H1 (cell line): ENCODE data around the gene SMURF2. TPM values are rescaled to one million over a fixed set of nuclear protein-coding genes. Genes with fewer than 3 reads are reported as not detected.

Source experiments
- CTCF ChIA-PET: fragments of 300-600 bp; sonication (Branson Sonifier 250); formaldehyde crosslinking; loops from one replicate; lab custom pipeline; 2021; ENCODE audit not compliant: partially characterized antibody; lab: Charles Lee
- POLR2A ChIA-PET: fragments of 300-600 bp; sonication (Branson Sonifier 250); formaldehyde crosslinking; loops from one replicate; lab custom pipeline; 2021; ENCODE audit warnings: inconsistent platforms; ENCODE audit not compliant: partially characterized antibody; lab: Charles Lee
- DNase-seq, 2 experiments: peaks; one replicate each; pipeline versions ENCODE4 v3.0.0 to v3.0.0-alpha.2; 2010 to 2022; ENCODE audit warnings: low spot score in 2 of 2, low read depth in 1 of 2, mixed read lengths in 1 of 2
- FAIRE-seq: peaks from 2 replicates; lab custom pipeline; 2011; peaks lifted over from hg19 to GRCh38; lab: Jason Lieb, UNC
- H2AFZ ChIP-seq: 2 replicates; pipeline ENCODE4 v1.8.1; 2012; ENCODE audit warnings: low read length, inconsistent platforms
- H2AK5ac ChIP-seq: 2 replicates; pipeline ENCODE4 v1.6.1; 2013; ENCODE audit warnings: low read depth, low read length
- H2BK120ac ChIP-seq: replicated peaks from 2 replicates; pipeline ENCODE3; 2013; ENCODE audit warnings: low read depth, low read length, inconsistent platforms
- H2BK12ac ChIP-seq: 2 replicates; pipeline ENCODE4 v1.6.1; 2013; ENCODE audit warnings: low read depth, low read length
- H2BK15ac ChIP-seq: 2 replicates; pipeline ENCODE4 v1.6.1; 2013; ENCODE audit warnings: low read length
- H2BK20ac ChIP-seq: 2 replicates; pipeline ENCODE4 v1.6.1; 2013; ENCODE audit warnings: low read length
- H2BK5ac ChIP-seq: 2 replicates; pipeline ENCODE4 v1.6.1; 2013; ENCODE audit warnings: low read depth, low read length
- H3K14ac ChIP-seq: 2 replicates; pipeline ENCODE4 v1.6.1; 2013; ENCODE audit warnings: inconsistent platforms; ENCODE audit not compliant: insufficient read length
- H3K18ac ChIP-seq: 2 replicates; pipeline ENCODE4 v1.6.1; 2013; ENCODE audit warnings: low read length; ENCODE audit errors: extremely low read depth
- H3K23ac ChIP-seq: 2 replicates; pipeline ENCODE4 v1.6.1; 2013; ENCODE audit warnings: inconsistent platforms; ENCODE audit not compliant: insufficient read length
- H3K23me2 ChIP-seq: 2 replicates; pipeline ENCODE4 v1.6.1; 2013; ENCODE audit warnings: low read depth, low read length
- H3K27ac ChIP-seq: 2 replicates; pipeline ENCODE4 v1.6.1; 2011; ENCODE audit warnings: low read depth, low read length, inconsistent platforms
- H3K27me3 ChIP-seq, 4 experiments: replicated peaks in 1 of 4; 1 replicate in 1 of 4; 2 replicates in 3 of 4; pipeline versions ENCODE4 v1.6.1 to v1.8.1; 2011 to 2013; ENCODE audit warnings: low read length in 3 of 4, mild to moderate bottlenecking in 3 of 4, inconsistent platforms in 2 of 4, mixed read lengths in 2 of 4, moderate library complexity in 1 of 4; ENCODE audit not compliant: control insufficient read depth in 3 of 4, insufficient read depth in 3 of 4; ENCODE audit errors: extremely low read depth in 1 of 4
- H3K36me3 ChIP-seq, 4 experiments: 2 replicates each; pipeline versions ENCODE4 v1.6.1 to v1.8.1; 2011 to 2013; ENCODE audit warnings: mild to moderate bottlenecking in 4 of 4, low read length in 3 of 4, moderate library complexity in 2 of 4, control low read depth in 1 of 4, inconsistent platforms in 1 of 4; ENCODE audit not compliant: insufficient read depth in 4 of 4, control insufficient read depth in 2 of 4
- H3K4ac ChIP-seq: replicated peaks from 2 replicates; pipeline ENCODE3; 2013; ENCODE audit warnings: low read length, low read depth, mixed read lengths, inconsistent platforms; ENCODE audit not compliant: insufficient read length
- H3K4me1 ChIP-seq, 4 experiments: replicated peaks in 1 of 4; 1 replicate in 1 of 4; 2 replicates in 3 of 4; pipeline versions ENCODE4 v1.6.1 to v1.8.1; 2011 to 2013; ENCODE audit warnings: low read length in 3 of 4, inconsistent platforms in 2 of 4, mixed read lengths in 1 of 4; ENCODE audit not compliant: insufficient read depth in 4 of 4, control insufficient read depth in 3 of 4
- H3K4me2 ChIP-seq, 2 experiments: 2 replicates each; pipeline versions ENCODE4 v1.6.1 to v1.8.1; 2011 to 2013; ENCODE audit warnings: low read depth in 2 of 2, low read length in 2 of 2, control low read depth in 1 of 2, inconsistent platforms in 1 of 2, mild to moderate bottlenecking in 1 of 2; ENCODE audit not compliant: insufficient read depth in 1 of 2
- H3K4me3 ChIP-seq, 4 experiments: fragments of 200-600, 300-600 bp in 1 of 4; sonication (generic), shearing (Covaris generic), sonication (Bioruptor Twin) in 1 of 4; 2 replicates each; pipeline versions ENCODE4 v1.5.1 to v1.8.1; 2011 to 2016; ENCODE audit warnings: low read length in 4 of 4, low read depth in 3 of 4, control low read depth in 2 of 4, inconsistent platforms in 2 of 4, mild to moderate bottlenecking in 2 of 4, mixed read lengths in 1 of 4, moderate library complexity in 1 of 4; ENCODE audit not compliant: insufficient read depth in 2 of 4; ENCODE audit errors: extremely low read depth in 1 of 4
- H3K56ac ChIP-seq: replicated peaks from 2 replicates; pipeline ENCODE3; 2013; ENCODE audit warnings: low read depth, mild to moderate bottlenecking, mixed read lengths, low read length, inconsistent platforms; ENCODE audit not compliant: insufficient read length
- H3K79me1 ChIP-seq: 2 replicates; pipeline ENCODE4 v1.6.1; 2013; ENCODE audit warnings: low read depth, low read length, control low read depth
- H3K79me2 ChIP-seq, 2 experiments: 2 replicates each; pipeline versions ENCODE4 v1.6.1 to v1.8.1; 2012 to 2013; ENCODE audit warnings: low read length in 2 of 2, mild to moderate bottlenecking in 2 of 2, inconsistent platforms in 1 of 2; ENCODE audit not compliant: insufficient read depth in 2 of 2, control insufficient read depth in 1 of 2
- H3K9ac ChIP-seq, 4 experiments: replicated peaks in 1 of 4; 1 replicate in 1 of 4; 2 replicates in 3 of 4; pipeline versions ENCODE4 v1.6.1 to v1.8.1; 2011 to 2013; ENCODE audit warnings: low read depth in 3 of 4, low read length in 3 of 4, control low read depth in 2 of 4, mild to moderate bottlenecking in 2 of 4, moderate library complexity in 2 of 4, inconsistent platforms in 1 of 4; ENCODE audit errors: extremely low read depth in 1 of 4
- H3K9me3 ChIP-seq, 2 experiments: 2 replicates each; pipeline versions ENCODE4 v1.6.1 to v1.8.1; 2012 to 2013; ENCODE audit warnings: mild to moderate bottlenecking in 2 of 2, moderate library complexity in 2 of 2, control low read depth in 1 of 2, inconsistent platforms in 1 of 2, low read depth in 1 of 2, low read length in 1 of 2, mixed read lengths in 1 of 2; ENCODE audit not compliant: insufficient read depth in 2 of 2
- H4K20me1 ChIP-seq, 2 experiments: replicated peaks in 1 of 2; 2 replicates each; pipeline versions ENCODE3 to v1.8.1; 2011 to 2013; ENCODE audit warnings: inconsistent platforms in 2 of 2, low read length in 2 of 2, mild to moderate bottlenecking in 1 of 2; ENCODE audit not compliant: insufficient read depth in 2 of 2, control insufficient read depth in 1 of 2
- H4K5ac ChIP-seq: 2 replicates; pipeline ENCODE4 v1.6.1; 2013; ENCODE audit warnings: low read length, low read depth, mixed read lengths, inconsistent platforms; ENCODE audit not compliant: insufficient read length
- H4K8ac ChIP-seq: 2 replicates; pipeline ENCODE4 v1.8.0; 2013; ENCODE audit warnings: mild to moderate bottlenecking, moderate library complexity, low read length, inconsistent platforms; ENCODE audit not compliant: insufficient read depth; ENCODE audit errors: extremely low read depth
- H4K91ac ChIP-seq: replicated peaks from 2 replicates; pipeline ENCODE3; 2013; ENCODE audit warnings: low read length, mixed read lengths, inconsistent platforms; ENCODE audit not compliant: insufficient read length
- CHD1 ChIP-seq: IDR thresholded peaks from 2 replicates; pipeline ENCODE4 v1.6.1; 2012; ENCODE audit warnings: low read depth, low read length, improper control_type of control experiment
- FOSL1 ChIP-seq: IDR thresholded peaks from 2 replicates; pipeline ENCODE4 v1.6.1; 2011; ENCODE audit warnings: mild to moderate bottlenecking, low read depth, low read length, moderate library complexity; ENCODE audit not compliant: insufficient read depth
- POLR2AphosphoS5 ChIP-seq: IDR thresholded peaks from 2 replicates; pipeline ENCODE4 v1.6.1; 2011; ENCODE audit warnings: low read depth, low read length
- SUZ12 ChIP-seq: fragments of 200-600 bp; sonication (generic); IDR thresholded peaks from 2 replicates; pipeline ENCODE4 v1.6.1; 2012; ENCODE audit warnings: mild to moderate bottlenecking, inconsistent platforms, low read length, moderate library complexity, mixed read lengths
- WGBS, 2 experiments: shearing (Covaris generic) in 1 of 2; methylation state at CpG; one replicate each; pipeline versions ENCODE4 v1.1.6 to v1.1.7; 2013 to 2015; ENCODE audit warnings: low lambda C conversion rate in 2 of 2, mixed read lengths in 2 of 2, inconsistent platforms in 1 of 2, low coverage in 1 of 2, missing lambda C conversion rate in 1 of 2; ENCODE audit not compliant: insufficient replicate concordance in 2 of 2, insufficient coverage in 1 of 2, insufficient read length in 1 of 2; ENCODE audit errors: extremely low coverage in 1 of 2, missing lambda C conversion rate in 1 of 2; 5-methylcytosine and 5-hydroxymethylcytosine counted together
- polyA plus RNA-seq, 7 experiments: library from polyadenylated mRNA; depleted of rRNA in 3 of 7; stranded (reverse) in 5 of 7; unstranded in 2 of 7; fragments of >200 nt in 5 of 7; fragments of 200-250 nt in 2 of 7; gene quantifications; 1 replicate in 5 of 7; 2 replicates in 1 of 7; 4 replicates in 1 of 7; pipeline versions ENCODE4 v1.2.1 to v1.2.3, GENCODE V29; 2011 to 2013; ENCODE audit warnings: missing spikeins in 2 of 7, mixed read lengths in 2 of 7
- total RNA-seq: library from RNA; stranded (reverse); fragmentation: NEBNext Ultra II Directional; extraction: Animal tissue kit (Norgen Biotek cat#: 25700); gene quantifications from 2 replicates; pipeline ENCODE4 v1.2.1, GENCODE V29; 2021

Gene SMURF2
- total and polyA plus RNA-seq, 2 of the 8 experiments (the other 6 are each of a cell fraction or from before 2014, with no cell fraction given): 7.2 to 29.2 TPM

DNA sequence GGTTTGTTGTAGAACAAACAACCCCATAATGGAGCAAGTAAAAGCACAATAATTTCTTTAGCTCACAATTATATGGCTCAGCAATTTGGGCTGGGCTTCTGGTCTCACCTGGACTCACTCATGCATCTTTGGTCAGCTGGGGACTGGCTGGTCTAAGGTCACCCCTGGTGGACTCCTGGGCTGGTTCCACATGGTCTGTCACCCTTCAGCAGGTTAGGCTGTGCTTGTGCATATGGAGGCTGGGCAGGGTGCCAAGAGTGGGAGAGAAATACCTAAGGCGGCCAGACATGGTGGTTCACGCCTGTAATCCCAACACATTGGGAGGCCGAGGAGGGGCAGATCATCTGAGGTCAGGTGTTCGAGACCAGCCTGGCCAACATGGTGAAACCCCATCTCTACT lies 27.0 kb upstream of the SMURF2 start:
- no peak overlapping the region for H3K4ac ChIP-seq
- H2BK12ac ChIP-seq: no peak overlapping the region
- no peak overlapping the region for H2BK15ac ChIP-seq
- H3K4me3 ChIP-seq: no peak overlapping the region
- H2BK20ac ChIP-seq: no peak overlapping the region
- ChIA-PET CTCF (interaction anchor here (1.4 kb wide), 1 partner anchor 76 kb away, joined by 3 read pairs; no protein-coding TSS in a partner anchor), POLR2A (no interaction called here)
- FAIRE-seq (no peak), DNase-seq (no peak)
- H3K4me1 ChIP-seq: no peaks in the 10 kb centered on the region
- no peak overlapping the region for H2AK5ac ChIP-seq
- no peak overlapping the region for H4K8ac ChIP-seq
- no peak overlapping the region for H3K56ac ChIP-seq
- H3K79me1 ChIP-seq: no peaks in the 10 kb centered on the region
- H3K9ac ChIP-seq: no peak overlapping the region
- H4K20me1 ChIP-seq: no peaks in the 10 kb centered on the region
- H4K5ac ChIP-seq: no peak overlapping the region
- no peak overlapping the region for H3K27ac ChIP-seq
- H3K18ac ChIP-seq: no peak overlapping the region
- TF ChIP-seq POLR2AphosphoS5 (no peak), SUZ12 (no peak), FOSL1 (no peak), CHD1 (no peak)
- H3K23me2 ChIP-seq: no peaks in the 10 kb centered on the region
- no peak overlapping the region for H2AFZ ChIP-seq
- H2BK5ac ChIP-seq: no peak overlapping the region
- H3K79me2 ChIP-seq: no peaks in the 10 kb centered on the region
- H2BK120ac ChIP-seq: no peak overlapping the region
- no peak overlapping the region for H4K91ac ChIP-seq
- no peaks in the 10 kb centered on the region for H3K27me3 ChIP-seq
- no peak overlapping the region for H3K23ac ChIP-seq
- H3K36me3 ChIP-seq: no peaks in the 10 kb centered on the region
- H3K9me3 ChIP-seq: no peaks in the 10 kb centered on the region
- no peak overlapping the region for H3K4me2 ChIP-seq
- WGBS, 2 experiments: 98% methylated on average over 4 of the region's 4 CpGs; no CpG with 5 or more reads in 1 of the 2 experiments
- H3K14ac ChIP-seq: no peak overlapping the region
